Subcutaneous abdominal adipose tissue (tissue), 5 donors: Measurements from ENCODE around the gene HCN2.
A peak's percentile ranks its signal among the peaks of the same experiment; 100 is the strongest.

ENCODE experiments used
- H3K27ac ChIP-seq: one replicate; pipeline ENCODE4 v1.7.0; 2013; ENCODE audit warnings: low read depth, mild to moderate bottlenecking, inconsistent platforms, low read length, moderate library complexity
- H3K27me3 ChIP-seq, 5 donors: one replicate each; pipeline ENCODE4 v1.7.0; 2013; ENCODE audit warnings: low read length in 5 of 5, inconsistent platforms in 1 of 5; ENCODE audit not compliant: control insufficient read depth in 5 of 5, insufficient read depth in 4 of 5
- H3K36me3 ChIP-seq, 5 donors: one replicate each; pipeline ENCODE4 v1.7.0; 2013; ENCODE audit warnings: low read length in 5 of 5; ENCODE audit not compliant: control insufficient read depth in 5 of 5, insufficient read depth in 5 of 5
- H3K4me1 ChIP-seq, 5 donors: one replicate each; pipeline ENCODE4 v1.7.0; 2013; ENCODE audit warnings: low read length in 5 of 5, mild to moderate bottlenecking in 3 of 5, moderate library complexity in 1 of 5; ENCODE audit not compliant: control insufficient read depth in 5 of 5, insufficient read depth in 5 of 5
- H3K4me3 ChIP-seq, 5 donors: one replicate each; pipeline ENCODE4 v1.7.0; 2013; ENCODE audit warnings: low read length in 5 of 5, low read depth in 1 of 5
- H3K9ac ChIP-seq, 5 donors: one replicate each; pipeline ENCODE4 v1.7.0; 2013; ENCODE audit warnings: low read length in 5 of 5, mild to moderate bottlenecking in 4 of 5, moderate library complexity in 3 of 5
- H3K9me3 ChIP-seq, 5 donors: one replicate each; pipeline ENCODE4 v1.7.0; 2013; ENCODE audit warnings: low read length in 5 of 5; ENCODE audit not compliant: control insufficient read depth in 5 of 5
- donor health status: healthy.
- donor health status: healthy.
- donor health status: healthy.
- donor health status: healthy.
- donor health status: healthy.

Gene HCN2

GRCh38 chr19:662207-662961 is 72.7 kb downstream of the HCN2 start:
- peaks cover 7 to 74% (median 65%) of the 10 kb centered on the region in 5 donors for H3K4me1 ChIP-seq

GRCh38 chr19:662962-663681 is 73.4 kb downstream of the HCN2 start, which contains the start of gene RNF126:
Gene RNF126 (minus strand): TSS chr19:663214. CDS start chr19:663121, 93 bp downstream.
- Histone ChIP-seq H3K27ac (peak within 1 kb of the TSS; percentile 88), H3K27me3 (no peaks in the 10 kb centered on the region), H3K9ac (peak within 1 kb of the TSS; percentile 63 to 88 (median 81)), H3K9me3 (no peaks in the 10 kb centered on the region), H3K4me1 (peaks cover 7 to 73% (median 65%) of the 10 kb centered on the region in 5 donors), H3K4me3 (peak within 1 kb of the TSS; percentile 65 to 87 (median 78)), H3K36me3 (peaks cover 0 to 5% (median 4%) of the 10 kb centered on the region in 5 donors)

More at GRCh38 chr19:662207-662961, 72.7 kb downstream of the HCN2 start:
- Histone ChIP-seq H3K4me3 (peak overlapping the region; percentile 65 to 87 (median 78)), H3K9ac (peak overlapping the region; percentile 16 to 88 (median 81)), H3K27ac (peak overlapping the region; percentile 70), H3K9me3 (no peaks in the 10 kb centered on the region), H3K36me3 (peaks cover 0 to 7% (median 4%) of the 10 kb centered on the region in 5 donors), H3K27me3 (no peaks in the 10 kb centered on the region)

GRCh38 chr19:663682-664117 is 74.0 kb downstream of the HCN2 start:
- Histone ChIP-seq H3K27me3 (no peaks in the 10 kb centered on the region), H3K36me3 (peaks cover 0 to under 1% (median 0%) of the 10 kb centered on the region in 5 donors), H3K27ac (peak overlapping the region; percentile 88), H3K4me1 (peaks cover 7 to 67% (median 63%) of the 10 kb centered on the region in 5 donors), H3K9me3 (no peaks in the 10 kb centered on the region), H3K4me3 (peak overlapping the region; percentile 53 to 69 (median 61)), H3K9ac (peak overlapping the region; percentile 56 to 88 (median 78))

GRCh38 chr19:664913-665443 is 75.3 kb downstream of the HCN2 start:
- H3K36me3 ChIP-seq, result no peaks in the 10 kb centered on the region
- no peaks in the 10 kb centered on the region for H3K27me3 ChIP-seq
- no peak overlapping the region for H3K27ac ChIP-seq
- peak overlapping the region; percentile 39 to 59 (median 56) for H3K4me3 ChIP-seq
- H3K9me3 ChIP-seq, result no peaks in the 10 kb centered on the region
- H3K9ac ChIP-seq, result peak overlapping the region in 2 of 5 donors; percentile 21 to 69
- peaks cover 7 to 55% (median 50%) of the 10 kb centered on the region in 5 donors for H3K4me1 ChIP-seq
